Measurements from ENCODE around the gene SERPINI1. TPM values are rescaled to one million over a fixed set of nuclear protein-coding genes. Genes with fewer than 3 reads are reported as not detected.

SERPINI1 gene
- total and polyA plus RNA-seq, 7 experiments from 2014 or later = 1.3 to 6.8 (median 3.6) TPM

GRCh38 chr3:167705840-167706239 is 29.7 kb upstream of the SERPINI1 start:
- ChIA-PET CTCF (interaction anchor here (0.5 to 1.1 kb wide), 2 partner anchors 21 to 37 kb away, joined by 3 read pairs; no protein-coding TSS in a partner anchor), POLR2A (no interaction called here)
- Mint-ChIP-seq H3K27me3 (no peaks in the 10 kb centered on the region), H3K36me3 (peaks cover 11 to 57% (median 26%) of the 10 kb centered on the region in 5 donors), H3K9me3 (no peaks in the 10 kb centered on the region), H3K4me1 (peaks cover 14 to 52% (median 46%) of the 10 kb centered on the region in 7 donors), H3K27ac (peak overlapping the region in 1 of 9 donors; percentile 8), H3K4me3 (no peak overlapping the region)
- no peak for ATAC-seq
- DNase-seq = no peak
- H3K9me3 ChIP-seq (ENCODE audit: control insufficient read depth in 2 of 3, low read length in 3 of 3) = no peaks in the 10 kb centered on the region
- no peaks in the 10 kb centered on the region for H3K4me1 ChIP-seq (ENCODE audit: control insufficient read depth in 2 of 2, insufficient read depth in 2 of 2, low read length in 2 of 2)
- no peak overlapping the region for H3K4me3 ChIP-seq (ENCODE audit: low read length)
- H3K36me3 ChIP-seq (ENCODE audit: control insufficient read depth in 2 of 3, insufficient read depth in 3 of 3, low read length in 3 of 3) = peaks cover 3 to 31% (median 5%) of the 10 kb centered on the region in 3 experiments
- H3K27ac ChIP-seq (ENCODE audit: low read depth, low read length) = no peak overlapping the region
- intact Hi-C loops (cut with micrococcal nuclease) = loop anchor here in 1 of 2 donors (2.0 kb wide), 1 partner anchor 21 kb away; no protein-coding TSS in a partner anchor
- H3K27me3 ChIP-seq (ENCODE audit: control insufficient read depth in 2 of 2, insufficient read depth in 2 of 2, low read length in 2 of 2) = no peaks in the 10 kb centered on the region

- intact Hi-C loops (cut with micrococcal nuclease) = loop anchor here in 1 of 2 donors (2.0 kb wide), 1 partner anchor 13 kb away; no protein-coding TSS in a partner anchor
- Histone ChIP-seq H3K9me3 (ENCODE audit: control insufficient read depth in 2 of 3, low read length in 3 of 3) (no peaks in the 10 kb centered on the region), H3K36me3 (ENCODE audit: control insufficient read depth in 2 of 3, insufficient read depth in 3 of 3, low read length in 3 of 3) (peaks cover 0 to 35% (median 6%) of the 10 kb centered on the region in 3 experiments), H3K27me3 (ENCODE audit: control insufficient read depth in 2 of 2, insufficient read depth in 2 of 2, low read length in 2 of 2) (no peaks in the 10 kb centered on the region), H3K4me1 (ENCODE audit: control insufficient read depth in 2 of 2, insufficient read depth in 2 of 2, low read length in 2 of 2) (no peaks in the 10 kb centered on the region), H3K4me3 (ENCODE audit: low read length) (no peak overlapping the region), H3K27ac (ENCODE audit: low read depth, low read length) (no peak overlapping the region)
- peak in 1 of 9 donors; percentile 4 for DNase-seq
- CTCF ChIA-PET = no interaction called here
- Mint-ChIP-seq H3K36me3 (peaks cover 13 to 76% (median 38%) of the 10 kb centered on the region in 5 donors), H3K4me1 (peaks cover 30 to 82% (median 75%) of the 10 kb centered on the region in 7 donors), H3K27ac (peak overlapping the region in 2 of 9 donors; percentile 27 to 32), H3K4me3 (no peak overlapping the region), H3K9me3 (peaks cover 0 to 2% (median 0%) of the 10 kb centered on the region in 11 donors), H3K27me3 (no peaks in the 10 kb centered on the region)
- POLR2A ChIA-PET = interaction anchor here (1.5 kb wide), 1 partner anchor 26 kb away, joined by 3 read pairs; the partner anchor contains the start of gene SERPINI1
- no peak for ATAC-seq
These were observed 25.8 kb upstream of the SERPINI1 start for GRCh38 chr3:167709690-167710089.

- CTCF ChIA-PET = interaction anchor here (1.1 kb wide), 1 partner anchor 31 kb away, joined by 3 read pairs; no protein-coding TSS in a partner anchor
These were observed 25.0 kb upstream of the SERPINI1 start for GRCh38 chr3:167710552-167710951.

GRCh38 chr3:167711439-167711838 is 24.1 kb upstream of the SERPINI1 start:
- Histone ChIP-seq H3K36me3 (ENCODE audit: control insufficient read depth in 2 of 3, insufficient read depth in 3 of 3, low read length in 3 of 3) (peaks cover 0 to 42% (median 6%) of the 10 kb centered on the region in 3 experiments), H3K27me3 (ENCODE audit: control insufficient read depth in 2 of 2, insufficient read depth in 2 of 2, low read length in 2 of 2) (no peaks in the 10 kb centered on the region), H3K9me3 (ENCODE audit: control insufficient read depth in 2 of 3, low read length in 3 of 3) (no peaks in the 10 kb centered on the region), H3K4me3 (ENCODE audit: low read length) (no peak overlapping the region), H3K27ac (ENCODE audit: low read depth, low read length) (no peak overlapping the region), H3K4me1 (ENCODE audit: control insufficient read depth in 2 of 2, insufficient read depth in 2 of 2, low read length in 2 of 2) (peaks cover 0 to 5% of the 10 kb centered on the region in 2 donors)
- peaks cover 37 to 86% (median 82%) of the 10 kb centered on the region in 7 donors for H3K4me1 Mint-ChIP-seq
- ATAC-seq = no peak
- peaks cover 0 to 2% (median 0%) of the 10 kb centered on the region in 11 donors for H3K9me3 Mint-ChIP-seq
- DNase-seq = no peak
- H3K27ac Mint-ChIP-seq = peak overlapping the region in 7 of 9 donors; percentile 7 to 47 (median 20)
- no peak overlapping the region for H3K4me3 Mint-ChIP-seq
- H3K36me3 Mint-ChIP-seq = peaks cover 18 to 91% (median 48%) of the 10 kb centered on the region in 5 donors
- H3K27me3 Mint-ChIP-seq = no peaks in the 10 kb centered on the region
- ChIA-PET CTCF (interaction anchor here (1.1 kb wide), 1 partner anchor 30 kb away, joined by 3 read pairs; no protein-coding TSS in a partner anchor), POLR2A (no interaction called here)
- intact Hi-C loops (cut with micrococcal nuclease) = loop anchor here in 1 of 2 donors (2.0 kb wide), 1 partner anchor 15 kb away; no protein-coding TSS in a partner anchor

More at GRCh38 chr3:167710552-167710951, 25.0 kb upstream of the SERPINI1 start:
- Mint-ChIP-seq H3K4me1 (peaks cover 35 to 87% (median 83%) of the 10 kb centered on the region in 7 donors), H3K27me3 (no peaks in the 10 kb centered on the region), H3K4me3 (no peak overlapping the region), H3K36me3 (peaks cover 13 to 85% (median 42%) of the 10 kb centered on the region in 5 donors), H3K27ac (peak overlapping the region in 4 of 9 donors; percentile 25 to 72 (median 59)), H3K9me3 (peaks cover 0 to 2% (median 0%) of the 10 kb centered on the region in 11 donors)
- no peaks in the 10 kb centered on the region for H3K27me3 ChIP-seq (ENCODE audit: control insufficient read depth in 2 of 2, insufficient read depth in 2 of 2, low read length in 2 of 2)
- POLR2A ChIA-PET = no interaction called here
- H3K36me3 ChIP-seq (ENCODE audit: control insufficient read depth in 2 of 3, insufficient read depth in 3 of 3, low read length in 3 of 3) = peaks cover 0 to 37% (median 6%) of the 10 kb centered on the region in 3 experiments
- no peak overlapping the region for H3K27ac ChIP-seq (ENCODE audit: low read depth, low read length)
- no peak overlapping the region for H3K4me3 ChIP-seq (ENCODE audit: low read length)
- no peaks in the 10 kb centered on the region for H3K9me3 ChIP-seq (ENCODE audit: control insufficient read depth in 2 of 3, low read length in 3 of 3)
- no peak for ATAC-seq
- H3K4me1 ChIP-seq (ENCODE audit: control insufficient read depth in 2 of 2, insufficient read depth in 2 of 2, low read length in 2 of 2) = peaks cover 0 to 5% of the 10 kb centered on the region in 2 donors
- DNase-seq = no peak
- intact Hi-C loops (cut with micrococcal nuclease) = loop anchor here in 1 of 2 donors (2.0 kb wide), 1 partner anchor 14 kb away; no protein-coding TSS in a partner anchor

GRCh38 chr3:167712445-167712844 is 23.1 kb upstream of the SERPINI1 start:
- peaks cover 0 to 47% (median 6%) of the 10 kb centered on the region in 3 experiments for H3K36me3 ChIP-seq (ENCODE audit: control insufficient read depth in 2 of 3, insufficient read depth in 3 of 3, low read length in 3 of 3)
- Mint-ChIP-seq H3K36me3 (peaks cover 17 to 90% (median 48%) of the 10 kb centered on the region in 5 donors), H3K9me3 (peaks cover 0 to 2% (median 0%) of the 10 kb centered on the region in 11 donors), H3K4me3 (peak overlapping the region in 4 of 10 donors; percentile 8 to 37 (median 23)), H3K27ac (peak overlapping the region in 3 of 9 donors; percentile 26 to 88 (median 52)), H3K27me3 (no peaks in the 10 kb centered on the region), H3K4me1 (peaks cover 33 to 85% (median 77%) of the 10 kb centered on the region in 7 donors)
- ChIA-PET POLR2A (no interaction called here), CTCF (no interaction called here)
- H3K27ac ChIP-seq (ENCODE audit: low read depth, low read length) = no peak overlapping the region
- intact Hi-C loops (cut with micrococcal nuclease) = loop anchor here in 1 of 2 donors (2.0 kb wide), 1 partner anchor 16 kb away; no protein-coding TSS in a partner anchor
- DNase-seq = no peak
- ATAC-seq = no peak
- H3K4me1 ChIP-seq (ENCODE audit: control insufficient read depth in 2 of 2, insufficient read depth in 2 of 2, low read length in 2 of 2) = peaks cover 0 to 5% of the 10 kb centered on the region in 2 donors
- no peak overlapping the region for H3K4me3 ChIP-seq (ENCODE audit: low read length)
- H3K27me3 ChIP-seq (ENCODE audit: control insufficient read depth in 2 of 2, insufficient read depth in 2 of 2, low read length in 2 of 2) = no peaks in the 10 kb centered on the region
- no peaks in the 10 kb centered on the region for H3K9me3 ChIP-seq (ENCODE audit: control insufficient read depth in 2 of 3, low read length in 3 of 3)

- ChIA-PET CTCF (no interaction called here), POLR2A (no interaction called here)
- Mint-ChIP-seq H3K27ac (peak overlapping the region in 2 of 9 donors; percentile 2 to 56), H3K4me1 (peaks cover 31 to 88% (median 71%) of the 10 kb centered on the region in 7 donors), H3K4me3 (peak overlapping the region in 2 of 10 donors; percentile 7 to 30), H3K9me3 (peaks cover 0 to 2% (median 0%) of the 10 kb centered on the region in 11 donors), H3K36me3 (peaks cover 13 to 89% (median 56%) of the 10 kb centered on the region in 5 donors), H3K27me3 (no peaks in the 10 kb centered on the region)
- no peaks in the 10 kb centered on the region for H3K27me3 ChIP-seq (ENCODE audit: control insufficient read depth in 2 of 2, insufficient read depth in 2 of 2, low read length in 2 of 2)
- peaks cover under 1 to 40% (median 6%) of the 10 kb centered on the region in 3 experiments for H3K36me3 ChIP-seq (ENCODE audit: control insufficient read depth in 2 of 3, insufficient read depth in 3 of 3, low read length in 3 of 3)
- DNase-seq (no peak), ATAC-seq (no peak)
- no peak overlapping the region for H3K27ac ChIP-seq (ENCODE audit: low read depth, low read length)
- intact Hi-C loops (cut with micrococcal nuclease) = no loop called here
- H3K9me3 ChIP-seq (ENCODE audit: control insufficient read depth in 2 of 3, low read length in 3 of 3) = no peaks in the 10 kb centered on the region
- H3K4me1 ChIP-seq (ENCODE audit: control insufficient read depth in 2 of 2, insufficient read depth in 2 of 2, low read length in 2 of 2) = peaks cover 0 to 5% of the 10 kb centered on the region in 2 donors
- H3K4me3 ChIP-seq (ENCODE audit: low read length) = no peak overlapping the region
These were observed 20.6 kb upstream of the SERPINI1 start for GRCh38 chr3:167714871-167715270.
